HEK293 (cell line): ENCODE measurements around the gene LRRC8E.

Source experiments
- EGR2 ChIP-seq: fragments of 450-650 bp; formaldehyde crosslinking; IDR thresholded peaks from 2 replicates; pipeline ENCODE4 v1.5.1; 2016; ENCODE audit warnings: low read depth, missing biosample characterization, missing genetic modification characterization
- KLF1 ChIP-seq: fragments of 450-650 bp; formaldehyde crosslinking; IDR thresholded peaks from 2 replicates; pipeline ENCODE4 v1.5.1; 2016; ENCODE audit warnings: missing biosample characterization, missing genetic modification characterization
- OVOL3 ChIP-seq: fragments of 450-650 bp; formaldehyde crosslinking; IDR thresholded peaks from 2 replicates; pipeline ENCODE4 v1.5.1; 2016; ENCODE audit warnings: missing biosample characterization, missing genetic modification characterization
- PRDM1 ChIP-seq: fragments of 450-650 bp; formaldehyde crosslinking; IDR thresholded peaks from 2 replicates; pipeline ENCODE4; 2016; ENCODE audit warnings: missing biosample characterization, missing genetic modification characterization
- REST ChIP-seq: fragments of 450-650 bp; formaldehyde crosslinking; IDR thresholded peaks from 2 replicates; pipeline ENCODE4 v1.5.1; 2016; ENCODE audit warnings: missing biosample characterization, missing genetic modification characterization
- SP7 ChIP-seq: fragments of 450-650 bp; formaldehyde crosslinking; IDR thresholded peaks from 2 replicates; pipeline ENCODE4 v1.5.1; 2016; ENCODE audit warnings: missing biosample characterization, missing genetic modification characterization
- TCF7L2 ChIP-seq: IDR thresholded peaks from 2 replicates; pipeline ENCODE4 v1.6.1; 2011; ENCODE audit warnings: low read depth, mild to moderate bottlenecking, inconsistent platforms, low read length, moderate library complexity, borderline replicate concordance
- ZBTB48 ChIP-seq: fragments of 450-650 bp; formaldehyde crosslinking; IDR thresholded peaks from 2 replicates; pipeline ENCODE4 v1.5.1; 2016; ENCODE audit warnings: missing biosample characterization, missing genetic modification characterization
- ZBTB7A ChIP-seq: fragments of 450-650 bp; formaldehyde crosslinking; IDR thresholded peaks from 2 replicates; pipeline ENCODE4 v1.5.1; 2016; ENCODE audit warnings: low read depth, missing biosample characterization, missing genetic modification characterization
- ZNF121 ChIP-seq: fragments of 450-650 bp; formaldehyde crosslinking; IDR thresholded peaks from 2 replicates; pipeline ENCODE4 v1.5.1; 2016; ENCODE audit warnings: missing biosample characterization, missing genetic modification characterization
- ZNF148 ChIP-seq: fragments of 450-650 bp; formaldehyde crosslinking; IDR thresholded peaks from 2 replicates; pipeline ENCODE4 v1.5.0; 2017; ENCODE audit warnings: missing biosample characterization, missing genetic modification characterization, borderline replicate concordance
- ZNF155 ChIP-seq: fragments of 450-650 bp; formaldehyde crosslinking; IDR thresholded peaks from 2 replicates; pipeline ENCODE4 v1.5.1; 2016; ENCODE audit warnings: missing biosample characterization, missing genetic modification characterization
- ZNF157 ChIP-seq: fragments of 450-650 bp; formaldehyde crosslinking; IDR thresholded peaks from 2 replicates; pipeline ENCODE4 v1.5.1; 2016; ENCODE audit warnings: missing biosample characterization, missing genetic modification characterization
- ZNF169 ChIP-seq: fragments of 450-650 bp; formaldehyde crosslinking; IDR thresholded peaks from 2 replicates; pipeline ENCODE4 v1.5.1; 2016; ENCODE audit warnings: missing biosample characterization, missing genetic modification characterization
- ZNF18 ChIP-seq: fragments of 450-650 bp; formaldehyde crosslinking; IDR thresholded peaks from 2 replicates; pipeline ENCODE4 v1.5.1; 2016; ENCODE audit warnings: missing biosample characterization, missing genetic modification characterization
- ZNF211 ChIP-seq: fragments of 450-650 bp; formaldehyde crosslinking; IDR thresholded peaks from 2 replicates; pipeline ENCODE4 v1.5.1; 2016; ENCODE audit warnings: low read depth, missing biosample characterization, missing genetic modification characterization
- ZNF391 ChIP-seq: fragments of 450-650 bp; formaldehyde crosslinking; IDR thresholded peaks from 2 replicates; pipeline ENCODE4 v1.5.1; 2016; ENCODE audit warnings: low read depth, missing biosample characterization, missing genetic modification characterization, borderline replicate concordance
- ZNF449 ChIP-seq: fragments of 450-650 bp; formaldehyde crosslinking; IDR thresholded peaks from 2 replicates; pipeline ENCODE4 v1.5.1; 2017; ENCODE audit warnings: missing biosample characterization, mild to moderate bottlenecking, missing genetic modification characterization, moderate library complexity
- ZNF513 ChIP-seq: fragments of 450-650 bp; IDR thresholded peaks from 2 replicates; pipeline ENCODE4 v1.5.1; 2018; ENCODE audit warnings: missing biosample characterization, missing genetic modification characterization
- ZNF548 ChIP-seq: fragments of 450-650 bp; formaldehyde crosslinking; IDR thresholded peaks from 2 replicates; pipeline ENCODE4 v1.5.1; 2016; ENCODE audit warnings: missing biosample characterization, missing genetic modification characterization
- ZNF561 ChIP-seq: fragments of 450-650 bp; IDR thresholded peaks from 2 replicates; pipeline ENCODE4 v1.5.1; 2018; ENCODE audit warnings: missing biosample characterization, missing genetic modification characterization, borderline replicate concordance
- ZNF660 ChIP-seq: fragments of 450-650 bp; IDR thresholded peaks from 2 replicates; pipeline ENCODE4 v1.5.1; 2018; ENCODE audit warnings: missing biosample characterization, mild to moderate bottlenecking, missing genetic modification characterization
- ZNF701 ChIP-seq: fragments of 450-650 bp; formaldehyde crosslinking; IDR thresholded peaks from 2 replicates; pipeline ENCODE4 v1.5.1; 2016; ENCODE audit warnings: missing biosample characterization, missing genetic modification characterization
- ZNF785 ChIP-seq: fragments of 450-650 bp; formaldehyde crosslinking; IDR thresholded peaks from 2 replicates; pipeline ENCODE4 v1.5.1; 2016; ENCODE audit warnings: missing biosample characterization, missing genetic modification characterization
- ZNF791 ChIP-seq: fragments of 450-650 bp; formaldehyde crosslinking; IDR thresholded peaks from 2 replicates; pipeline ENCODE4 v1.5.1; 2016; ENCODE audit warnings: missing biosample characterization, missing genetic modification characterization
- ZNF792 ChIP-seq: fragments of 450-650 bp; formaldehyde crosslinking; IDR thresholded peaks from 2 replicates; pipeline ENCODE4 v1.5.1; 2016; ENCODE audit warnings: missing biosample characterization, missing genetic modification characterization
- ZSCAN18 ChIP-seq: fragments of 450-650 bp; formaldehyde crosslinking; IDR thresholded peaks from 2 replicates; pipeline ENCODE4 v1.5.1; 2016; ENCODE audit warnings: missing biosample characterization, missing genetic modification characterization
- ZXDB ChIP-seq: fragments of 450-650 bp; formaldehyde crosslinking; IDR thresholded peaks from 2 replicates; pipeline ENCODE4 v1.5.1; 2016; ENCODE audit warnings: missing biosample characterization, missing genetic modification characterization

Gene LRRC8E

GRCh38 chr19:7868671-7869452 is 19.4 kb upstream of the LRRC8E start (continued):
- TF ChIP-seq ZNF791 (tag by site-specific recombination) (no peak), ZNF157 (tag by site-specific recombination) (no peak), ZNF449 (tag by site-specific recombination) (no peak), ZNF548 (tag by site-specific recombination) (no peak), KLF1 (tag by site-specific recombination) (peak; percentile 84), SP7 (tag by site-specific recombination) (peak; percentile 65), ZNF18 (tag by site-specific recombination) (no peak), OVOL3 (no peak), REST (tag by site-specific recombination) (no peak), EGR2 (tag by site-specific recombination) (peak; percentile 23; the same call in 1 of the 2 replicates), ZBTB48 (tag by site-specific recombination) (0 out of 2 replicates have a peak, but pooled peaks have one; percentile 41), ZNF169 (tag by site-specific recombination) (no peak), ZNF211 (tag by site-specific recombination) (no peak), ZNF391 (tag by site-specific recombination) (no peak), ZNF792 (tag by site-specific recombination) (0 out of 2 replicates have a peak, but pooled peaks have one; percentile 54), ZNF701 (no peak), ZNF660 (tag by site-specific recombination) (0 out of 2 replicates have a peak, but pooled peaks have one; percentile 79), ZNF155 (tag by site-specific recombination) (no peak), PRDM1 (tag by site-specific recombination) (no peak), TCF7L2 (no peak), ZXDB (tag by site-specific recombination) (peak; percentile 15; the same call in 1 of the 2 replicates), ZNF148 (no peak), ZNF121 (tag by site-specific recombination) (no peak), ZNF513 (tag by site-specific recombination) (no peak), ZNF785 (tag by site-specific recombination) (0 out of 2 replicates have a peak, but pooled peaks have one; percentile 60), ZSCAN18 (no peak), ZBTB7A (tag by site-specific recombination) (no peak), ZNF561 (tag by site-specific recombination) (peak; percentile 88; the same call in 1 of the 2 replicates)
